ENCODE measurements around the gene NEURL1.

DNA sequence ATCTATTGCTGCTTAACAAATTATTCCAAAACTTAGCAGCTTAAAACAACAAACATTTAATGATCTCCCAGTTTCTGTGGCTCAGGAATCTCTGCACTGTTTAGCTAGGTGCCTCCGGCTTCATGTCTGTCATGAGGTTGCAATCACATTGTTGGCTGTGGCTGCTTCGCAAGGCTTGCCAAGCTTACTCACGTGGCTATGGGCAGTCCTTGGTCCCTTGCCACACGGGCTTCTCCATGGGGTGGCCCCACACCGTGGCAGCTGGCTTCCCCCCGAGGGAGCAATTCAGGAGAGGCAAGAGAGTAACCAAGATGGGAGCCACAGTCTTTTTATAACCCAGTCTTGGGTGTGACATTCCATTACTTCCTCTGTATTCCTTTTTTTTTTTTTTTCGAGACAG lies 67.4 kb downstream of the NEURL1 start:
- TF ChIP-seq, protein P1, sequence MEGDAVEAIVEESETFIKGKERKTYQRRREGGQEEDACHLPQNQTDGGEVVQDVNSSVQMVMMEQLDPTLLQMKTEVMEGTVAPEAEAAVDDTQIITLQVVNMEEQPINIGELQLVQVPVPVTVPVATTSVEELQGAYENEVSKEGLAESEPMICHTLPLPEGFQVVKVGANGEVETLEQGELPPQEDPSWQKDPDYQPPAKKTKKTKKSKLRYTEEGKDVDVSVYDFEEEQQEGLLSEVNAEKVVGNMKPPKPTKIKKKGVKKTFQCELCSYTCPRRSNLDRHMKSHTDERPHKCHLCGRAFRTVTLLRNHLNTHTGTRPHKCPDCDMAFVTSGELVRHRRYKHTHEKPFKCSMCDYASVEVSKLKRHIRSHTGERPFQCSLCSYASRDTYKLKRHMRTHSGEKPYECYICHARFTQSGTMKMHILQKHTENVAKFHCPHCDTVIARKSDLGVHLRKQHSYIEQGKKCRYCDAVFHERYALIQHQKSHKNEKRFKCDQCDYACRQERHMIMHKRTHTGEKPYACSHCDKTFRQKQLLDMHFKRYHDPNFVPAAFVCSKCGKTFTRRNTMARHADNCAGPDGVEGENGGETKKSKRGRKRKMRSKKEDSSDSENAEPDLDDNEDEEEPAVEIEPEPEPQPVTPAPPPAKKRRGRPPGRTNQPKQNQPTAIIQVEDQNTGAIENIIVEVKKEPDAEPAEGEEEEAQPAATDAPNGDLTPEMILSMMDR (IDR thresholded peaks at IDR 0.05), result no peak
- no peak for TF ChIP-seq SIN3A (IDR thresholded peaks at IDR 0.05; ENCODE audit: borderline replicate concordance, insufficient read depth, low read depth, low read length)
- TF ChIP-seq POLR2AphosphoS5 (IDR thresholded peaks at IDR 0.05; ENCODE audit: low read depth, low read length), result no peak
- TF ChIP-seq, protein P2, sequence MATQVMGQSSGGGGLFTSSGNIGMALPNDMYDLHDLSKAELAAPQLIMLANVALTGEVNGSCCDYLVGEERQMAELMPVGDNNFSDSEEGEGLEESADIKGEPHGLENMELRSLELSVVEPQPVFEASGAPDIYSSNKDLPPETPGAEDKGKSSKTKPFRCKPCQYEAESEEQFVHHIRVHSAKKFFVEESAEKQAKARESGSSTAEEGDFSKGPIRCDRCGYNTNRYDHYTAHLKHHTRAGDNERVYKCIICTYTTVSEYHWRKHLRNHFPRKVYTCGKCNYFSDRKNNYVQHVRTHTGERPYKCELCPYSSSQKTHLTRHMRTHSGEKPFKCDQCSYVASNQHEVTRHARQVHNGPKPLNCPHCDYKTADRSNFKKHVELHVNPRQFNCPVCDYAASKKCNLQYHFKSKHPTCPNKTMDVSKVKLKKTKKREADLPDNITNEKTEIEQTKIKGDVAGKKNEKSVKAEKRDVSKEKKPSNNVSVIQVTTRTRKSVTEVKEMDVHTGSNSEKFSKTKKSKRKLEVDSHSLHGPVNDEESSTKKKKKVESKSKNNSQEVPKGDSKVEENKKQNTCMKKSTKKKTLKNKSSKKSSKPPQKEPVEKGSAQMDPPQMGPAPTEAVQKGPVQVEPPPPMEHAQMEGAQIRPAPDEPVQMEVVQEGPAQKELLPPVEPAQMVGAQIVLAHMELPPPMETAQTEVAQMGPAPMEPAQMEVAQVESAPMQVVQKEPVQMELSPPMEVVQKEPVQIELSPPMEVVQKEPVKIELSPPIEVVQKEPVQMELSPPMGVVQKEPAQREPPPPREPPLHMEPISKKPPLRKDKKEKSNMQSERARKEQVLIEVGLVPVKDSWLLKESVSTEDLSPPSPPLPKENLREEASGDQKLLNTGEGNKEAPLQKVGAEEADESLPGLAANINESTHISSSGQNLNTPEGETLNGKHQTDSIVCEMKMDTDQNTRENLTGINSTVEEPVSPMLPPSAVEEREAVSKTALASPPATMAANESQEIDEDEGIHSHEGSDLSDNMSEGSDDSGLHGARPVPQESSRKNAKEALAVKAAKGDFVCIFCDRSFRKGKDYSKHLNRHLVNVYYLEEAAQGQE (IDR thresholded peaks at IDR 0.05; ENCODE audit: insufficient read depth in 1 of 2, low read depth in 2 of 2, low read length in 1 of 2), result no peak
